ENCODE results near the gene PSG4. TPM values are rescaled to one million over a fixed set of nuclear protein-coding genes. Genes with fewer than 3 reads are reported as not detected.
"Not testable (repeated sequence)": the region's sequence is repeated elsewhere in the genome, so short reads cannot be mapped to it uniquely, and the experiment has no call there.

Gene PSG4
- total and polyA plus RNA-seq, 10 donors: not detected

DNA sequence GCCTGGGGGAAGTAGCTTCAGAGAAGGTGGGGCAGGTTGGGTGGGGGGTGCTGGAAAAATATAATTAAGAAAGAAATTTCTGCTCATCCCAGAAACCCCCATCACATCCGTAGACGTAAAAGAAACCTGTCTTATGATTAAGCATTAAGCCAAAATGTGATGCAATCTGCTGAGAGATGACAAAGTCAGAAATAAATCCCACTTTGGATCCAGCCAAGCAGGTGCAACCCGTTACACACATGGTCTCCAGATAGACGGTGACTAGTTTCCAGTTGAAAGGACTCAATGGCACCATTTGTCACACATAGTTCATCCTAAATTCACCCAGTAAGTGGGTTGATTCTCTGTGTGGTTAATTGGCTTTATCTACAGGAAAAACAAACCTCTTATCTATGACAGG, 53.2 kb downstream of the PSG4 start:
- 70 to 83% (median 77%) methylated on average over 4 of the region's 4 CpGs for WGBS, 5 donors
- H3K27me3 ChIP-seq (replicated peaks in 1 of 7): no peaks in the 10 kb centered on the region
- no peaks in the 10 kb centered on the region for H3K4me1 ChIP-seq
- no peak overlapping the region for H3K27ac ChIP-seq
- peaks cover 0 to 22% (median 4%) of the 10 kb centered on the region in 8 donors for H3K9me3 ChIP-seq
- no peaks in the 10 kb centered on the region for H3K36me3 ChIP-seq
- TF ChIP-seq, protein P1, sequence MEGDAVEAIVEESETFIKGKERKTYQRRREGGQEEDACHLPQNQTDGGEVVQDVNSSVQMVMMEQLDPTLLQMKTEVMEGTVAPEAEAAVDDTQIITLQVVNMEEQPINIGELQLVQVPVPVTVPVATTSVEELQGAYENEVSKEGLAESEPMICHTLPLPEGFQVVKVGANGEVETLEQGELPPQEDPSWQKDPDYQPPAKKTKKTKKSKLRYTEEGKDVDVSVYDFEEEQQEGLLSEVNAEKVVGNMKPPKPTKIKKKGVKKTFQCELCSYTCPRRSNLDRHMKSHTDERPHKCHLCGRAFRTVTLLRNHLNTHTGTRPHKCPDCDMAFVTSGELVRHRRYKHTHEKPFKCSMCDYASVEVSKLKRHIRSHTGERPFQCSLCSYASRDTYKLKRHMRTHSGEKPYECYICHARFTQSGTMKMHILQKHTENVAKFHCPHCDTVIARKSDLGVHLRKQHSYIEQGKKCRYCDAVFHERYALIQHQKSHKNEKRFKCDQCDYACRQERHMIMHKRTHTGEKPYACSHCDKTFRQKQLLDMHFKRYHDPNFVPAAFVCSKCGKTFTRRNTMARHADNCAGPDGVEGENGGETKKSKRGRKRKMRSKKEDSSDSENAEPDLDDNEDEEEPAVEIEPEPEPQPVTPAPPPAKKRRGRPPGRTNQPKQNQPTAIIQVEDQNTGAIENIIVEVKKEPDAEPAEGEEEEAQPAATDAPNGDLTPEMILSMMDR (IDR thresholded peaks at IDR 0.05 in 8 of 11, conservative IDR thresholded peaks at IDR 0.05 in 3 of 11): no peak
- TF ChIP-seq POLR2AphosphoS5 (IDR thresholded peaks at IDR 0.05) (no peak), POLR2A (IDR thresholded peaks at IDR 0.05) (no peak)
- intact Hi-C loops (cut with DNase I; ENCODE audit: low total_unique reads): no loop called here
- H3K4me3 ChIP-seq: no peak overlapping the region
- no peak for DNase-seq

DNA sequence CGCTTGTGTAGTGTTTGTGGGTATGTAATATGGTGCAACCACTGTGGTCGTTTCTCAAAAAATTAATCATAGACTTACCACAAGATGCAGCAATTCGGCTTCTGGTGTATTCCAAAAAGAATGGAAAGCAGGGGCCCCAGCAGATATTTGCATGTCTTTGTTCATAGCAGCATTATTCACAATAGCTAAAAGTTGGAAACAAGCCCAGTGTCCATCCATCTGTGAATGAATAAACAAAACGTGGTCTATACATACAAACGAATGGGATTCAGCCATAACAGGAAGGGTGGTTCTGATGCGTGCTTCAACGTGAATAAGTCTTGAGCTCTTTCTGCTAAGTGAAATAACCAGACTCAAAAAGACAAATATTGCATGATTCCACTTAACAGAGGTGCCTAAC, 55.6 kb downstream of the PSG4 start:
- H3K36me3 ChIP-seq; H3K27me3 ChIP-seq (replicated peaks in 1 of 7); H3K27ac ChIP-seq; H3K4me3 ChIP-seq; H3K9me3 ChIP-seq; intact Hi-C loops (cut with DNase I; ENCODE audit: low total_unique reads); DNase-seq; H3K4me1 ChIP-seq: not testable (repeated sequence)
- 69 to 82% (median 78%) methylated on average over 7 of the region's 7 CpGs for WGBS, 5 donors

DNA sequence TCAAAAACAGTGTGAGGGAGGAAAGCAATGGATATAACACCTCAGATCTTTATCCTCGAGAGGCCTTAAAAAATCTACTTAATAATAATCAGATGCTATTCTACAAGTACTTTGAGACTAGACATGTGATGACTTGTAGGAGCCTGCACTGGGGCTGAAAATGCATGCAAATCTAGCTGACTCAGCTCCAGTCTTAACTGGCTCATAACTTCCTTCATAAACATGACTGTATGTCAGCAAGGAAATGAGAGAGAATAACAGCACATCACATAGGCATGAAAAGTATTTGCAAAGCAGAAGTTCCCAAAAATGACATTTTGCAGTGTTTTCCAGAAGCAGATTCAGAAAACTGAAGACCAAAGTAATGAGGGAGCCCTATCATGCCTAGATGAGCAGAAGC, 57.2 kb downstream of the PSG4 start:
- intact Hi-C loops (cut with DNase I; ENCODE audit: low total_unique reads): no loop called here
- TF ChIP-seq, protein P1 (IDR thresholded peaks at IDR 0.05 in 8 of 11, conservative IDR thresholded peaks at IDR 0.05 in 3 of 11): no peak
- TF ChIP-seq POLR2A (IDR thresholded peaks at IDR 0.05): no peak
- no peak for TF ChIP-seq POLR2AphosphoS5 (IDR thresholded peaks at IDR 0.05)
- Histone ChIP-seq H3K9me3 (peaks cover 0 to 8% (median 0%) of the 10 kb centered on the region in 8 donors), H3K36me3 (no peaks in the 10 kb centered on the region), H3K4me3 (no peak overlapping the region), H3K4me1 (no peaks in the 10 kb centered on the region), H3K27ac (no peak overlapping the region), H3K27me3 (replicated peaks in 1 of 7) (peaks cover 0 to 5% (median 0%) of the 10 kb centered on the region in 7 donors)
- WGBS, 5 donors: 47 to 75% (median 64%) methylated on average over 1 of the region's 1 CpG
- no peak for DNase-seq

Other genes starting within 250 kb of the PSG4 start
- gene PSG11, start 179.2 kb downstream of the PSG4 start, total RNA-seq: not detected
- not detected for gene PSG11, start 179.2 kb downstream of the PSG4 start, polyA plus RNA-seq
- gene PSG2, start 122.9 kb downstream of the PSG4 start, total RNA-seq: not detected
- not detected for gene PSG2, start 122.9 kb downstream of the PSG4 start, polyA plus RNA-seq
- not detected for gene PSG5, start 19.1 kb downstream of the PSG4 start, total RNA-seq
- not detected for gene PSG5, start 19.1 kb downstream of the PSG4 start, polyA plus RNA-seq
- not detected for gene PSG9, start 63.9 kb upstream of the PSG4 start, total RNA-seq
- gene PSG9, start 63.9 kb upstream of the PSG4 start, polyA plus RNA-seq: not detected
- 100 to 1,000 TPM in 4 of 7 donors, 10 to 100 TPM in 3; 27.3 to 354 (median 133) TPM for gene CD177, start 148.0 kb upstream of the PSG4 start, total RNA-seq
- gene CD177, start 148.0 kb upstream of the PSG4 start, polyA plus RNA-seq: 10 to 100 TPM in 1 of 3 donors, 1 to 10 TPM in 2; 2.3 to 13.1 (median 4.5) TPM
- not detected for gene TEX101, start 209.3 kb upstream of the PSG4 start, total RNA-seq
- not detected for gene TEX101, start 209.3 kb upstream of the PSG4 start, polyA plus RNA-seq